ENCODE data around the gene PRKACA. TPM values are rescaled to one million over a fixed set of nuclear protein-coding genes. Genes with fewer than 3 reads are reported as not detected.

PRKACA gene
- total RNA-seq, 2 donors from 2014 or later = 34.8 to 106 TPM

- Histone ChIP-seq H3K36me3 (no peaks in the 10 kb centered on the region), H3K27me3 (replicated peaks; ENCODE audit: insufficient read depth) (no peaks in the 10 kb centered on the region), H3K4me1 (replicated peaks) (peaks cover 13% of the 10 kb centered on the region), H3K9me3 (no peaks in the 10 kb centered on the region), H3K27ac (peak within 1 kb of the TSS; percentile 76 to 91), H3K4me3 (peak within 1 kb of the TSS; percentile 35 to 66)
- intact Hi-C loops (cut with DNase I) = loop anchor here (2.0 to 5.0 kb wide), 3 partner anchors 45 to 192 kb away; partner anchors contain the start of genes PRKACA and RFX1
- DNase-seq (ENCODE audit: low spot score) = peak; percentile 36
- TF ChIP-seq CTCF (IDR thresholded peaks at IDR 0.05) = no peak
- TF ChIP-seq POLR2A (IDR thresholded peaks at IDR 0.05) = no peak
- no peak for TF ChIP-seq POLR2AphosphoS5 (IDR thresholded peaks at IDR 0.05)
- WGBS = 2% methylated on average over 41 of the region's 51 CpGs
Observed at GRCh38 chr19:14072535-14073260, 44.9 kb downstream of the PRKACA start, which contains the start of gene MISP3. TSS of gene MISP3 (plus strand) at chr19:14072786. CDS start at chr19:14073310, 524 bp downstream.

GRCh38 chr19:14070268-14071050 lies 47.1 kb downstream of the PRKACA start:
- H3K9me3 ChIP-seq = no peaks in the 10 kb centered on the region
- H3K27ac ChIP-seq = peak overlapping the region in 1 of 2 donors; percentile 45
- TF ChIP-seq POLR2AphosphoS5 (IDR thresholded peaks at IDR 0.05) (peak; percentile 33), POLR2A (IDR thresholded peaks at IDR 0.05) (no peak)
- 86% methylated on average over 43 of the region's 43 CpGs for WGBS
- no peak for DNase-seq (ENCODE audit: low spot score)
- H3K36me3 ChIP-seq = no peaks in the 10 kb centered on the region
- H3K27me3 ChIP-seq (replicated peaks; ENCODE audit: insufficient read depth) = no peaks in the 10 kb centered on the region
- peaks cover 13% of the 10 kb centered on the region for H3K4me1 ChIP-seq (replicated peaks)
- H3K4me3 ChIP-seq = no peak overlapping the region
- intact Hi-C loops (cut with DNase I) = loop anchor here (5.0 kb wide), 2 partner anchors 47 to 63 kb away; partner anchors contain the start of genes PRKACA and RFX1

GRCh38 chr19:14066134-14066533 lies 51.4 kb downstream of the PRKACA start:
- 57% methylated on average over 2 of the region's 2 CpGs for WGBS
- Histone ChIP-seq H3K36me3 (no peaks in the 10 kb centered on the region), H3K27ac (no peak overlapping the region), H3K27me3 (replicated peaks; ENCODE audit: insufficient read depth) (no peaks in the 10 kb centered on the region), H3K4me3 (no peak overlapping the region), H3K9me3 (no peaks in the 10 kb centered on the region), H3K4me1 (replicated peaks) (no peaks in the 10 kb centered on the region)
- no peak for DNase-seq (ENCODE audit: low spot score)
- no peak for TF ChIP-seq POLR2A (IDR thresholded peaks at IDR 0.05)
- no peak for TF ChIP-seq CTCF (IDR thresholded peaks at IDR 0.05)
- TF ChIP-seq POLR2AphosphoS5 (IDR thresholded peaks at IDR 0.05) = no peak
- intact Hi-C loops (cut with DNase I) = no loop called here

- Histone ChIP-seq H3K27ac (no peak overlapping the region), H3K27me3 (replicated peaks; ENCODE audit: insufficient read depth) (no peaks in the 10 kb centered on the region), H3K4me1 (replicated peaks) (no peaks in the 10 kb centered on the region), H3K9me3 (no peaks in the 10 kb centered on the region), H3K4me3 (no peak overlapping the region), H3K36me3 (no peaks in the 10 kb centered on the region)
- intact Hi-C loops (cut with DNase I) = no loop called here
- 71% methylated on average over 7 of the region's 7 CpGs for whole genome bisulfite sequencing
- TF ChIP-seq CTCF (IDR thresholded peaks at IDR 0.05) (no peak), POLR2A (IDR thresholded peaks at IDR 0.05) (no peak), POLR2AphosphoS5 (IDR thresholded peaks at IDR 0.05) (no peak)
- no peak for DNase-seq (ENCODE audit: low spot score)
Observed at GRCh38 chr19:14063105-14063504, 54.5 kb downstream of the PRKACA start.

- no peak overlapping the region for H3K27ac ChIP-seq
- no peaks in the 10 kb centered on the region for H3K4me1 ChIP-seq (replicated peaks)
- H3K9me3 ChIP-seq = no peaks in the 10 kb centered on the region
- TF ChIP-seq POLR2A (IDR thresholded peaks at IDR 0.05) (no peak), CTCF (IDR thresholded peaks at IDR 0.05) (no peak), POLR2AphosphoS5 (IDR thresholded peaks at IDR 0.05) (no peak)
- no peak for DNase-seq (ENCODE audit: low spot score)
- 79% methylated on average over 5 of the region's 5 CpGs for WGBS
- no peak overlapping the region for H3K4me3 ChIP-seq
- intact Hi-C loops (cut with DNase I) = no loop called here
- H3K36me3 ChIP-seq = no peaks in the 10 kb centered on the region
- H3K27me3 ChIP-seq (replicated peaks; ENCODE audit: insufficient read depth) = no peaks in the 10 kb centered on the region
Observed at GRCh38 chr19:14062558-14062855, 55.1 kb downstream of the PRKACA start.

Measured in prostate gland (tissue), 2 donors.